ENCODE measurements around the gene SON. TPM values are rescaled to one million over a fixed set of nuclear protein-coding genes. Genes with fewer than 3 reads are reported as not detected.

SON gene
- total RNA-seq, 2 experiments from 2014 or later = 267 to 276 TPM

GRCh38 chr21:33522297-33522952 lies 20.4 kb upstream of the SON start:
- ATAC-seq (no peak), DNase-seq (no peak)
- TF ChIP-seq CTCF (IDR thresholded peaks at IDR 0.05) = no peak
- H3K27me3 Mint-ChIP-seq = no peaks in the 10 kb centered on the region
- intact Hi-C loops (cut with micrococcal nuclease) = no loop called here
- H3K4me3 Mint-ChIP-seq = no peak overlapping the region
- H3K4me1 Mint-ChIP-seq (ENCODE audit: low read depth) = no peaks in the 10 kb centered on the region
- peaks cover 40% of the 10 kb centered on the region for H3K36me3 Mint-ChIP-seq (ENCODE audit: low read depth)
- no peaks in the 10 kb centered on the region for H3K9me3 Mint-ChIP-seq
- no peak overlapping the region for H3K27ac Mint-ChIP-seq
- ChIA-PET CTCF (interaction anchor here (0.9 kb wide), 1 partner anchor 78 kb away, joined by 3 read pairs; no protein-coding TSS in a partner anchor), POLR2A (interaction anchor here (0.6 to 1.0 kb wide), 4 partner anchors 12 to 37 kb away, joined by 3 read pairs; no protein-coding TSS in a partner anchor)

GRCh38 chr21:33522953-33523349 lies 19.9 kb upstream of the SON start:
- H3K4me3 Mint-ChIP-seq = no peak overlapping the region
- no peaks in the 10 kb centered on the region for H3K9me3 Mint-ChIP-seq
- H3K36me3 Mint-ChIP-seq (ENCODE audit: low read depth) = peaks cover 41% of the 10 kb centered on the region
- DNase-seq (no peak), ATAC-seq (no peak)
- no peak overlapping the region for H3K27ac Mint-ChIP-seq
- no peak for TF ChIP-seq CTCF (IDR thresholded peaks at IDR 0.05)
- H3K27me3 Mint-ChIP-seq = no peaks in the 10 kb centered on the region
- POLR2A ChIA-PET = interaction anchor here (0.6 to 1.0 kb wide), 5 partner anchors 8 to 36 kb away, joined by 3 read pairs; no protein-coding TSS in a partner anchor
- intact Hi-C loops (cut with micrococcal nuclease) = no loop called here
- H3K4me1 Mint-ChIP-seq (ENCODE audit: low read depth) = no peaks in the 10 kb centered on the region
- CTCF ChIA-PET = interaction anchor here (0.9 kb wide), 1 partner anchor 77 kb away, joined by 3 read pairs; no protein-coding TSS in a partner anchor

- Mint-ChIP-seq H3K36me3 (ENCODE audit: low read depth) (peaks cover 67% of the 10 kb centered on the region), H3K27ac (no peak overlapping the region), H3K27me3 (no peaks in the 10 kb centered on the region), H3K4me1 (ENCODE audit: low read depth) (peaks cover 2% of the 10 kb centered on the region), H3K9me3 (no peaks in the 10 kb centered on the region), H3K4me3 (no peak overlapping the region)
- intact Hi-C loops (cut with micrococcal nuclease) = no loop called here
- ChIA-PET CTCF (interaction anchor here (0.7 to 1.0 kb wide), 2 partner anchors 13 to 24 kb away, joined by 3 to 4 read pairs; no protein-coding TSS in a partner anchor), POLR2A (interaction anchor here (0.7 to 1.1 kb wide), 2 partner anchors 18 to 25 kb away, joined by 3 to 4 read pairs; no protein-coding TSS in a partner anchor)
- no peak for ATAC-seq
- no peak for TF ChIP-seq CTCF (IDR thresholded peaks at IDR 0.05)
- no peak for DNase-seq
Observed at GRCh38 chr21:33531007-33531406, 11.8 kb upstream of the SON start.

DNA sequence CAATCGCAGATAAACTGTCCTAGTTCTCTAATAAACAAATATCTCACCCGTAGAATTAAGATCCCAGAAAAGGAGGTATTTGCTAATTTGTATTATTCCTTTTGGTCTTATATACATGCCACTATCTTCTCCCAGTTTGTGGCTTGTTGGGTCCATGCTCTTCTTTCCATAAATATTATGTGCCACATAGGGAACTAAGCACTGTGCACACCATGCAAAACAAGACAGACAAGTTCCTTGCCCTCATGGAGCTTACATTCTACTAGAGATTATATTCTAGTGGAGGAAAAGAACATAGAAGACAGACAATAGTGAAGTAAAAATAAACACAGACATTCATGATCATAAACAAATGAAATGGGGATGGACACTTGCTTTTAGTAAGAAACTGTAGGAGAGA lies 5.6 kb upstream of the SON start:
- ATAC-seq = no peak
- DNase-seq = no peak
- ChIA-PET CTCF (interaction anchor here (0.8 to 1.9 kb wide), 3 partner anchors 24 to 69 kb away, joined by 4 to 7 read pairs (median 4); partner anchors contain the start of gene DONSON), POLR2A (interaction anchor here (0.6 to 2.1 kb wide), 7 partner anchors 8 to 75 kb away, joined by 3 to 7 read pairs (median 4); partner anchors contain the start of gene DNAJC28)
- Mint-ChIP-seq H3K4me1 (ENCODE audit: low read depth) (peaks cover 26% of the 10 kb centered on the region), H3K36me3 (ENCODE audit: low read depth) (peaks cover 75% of the 10 kb centered on the region), H3K4me3 (no peak overlapping the region), H3K27ac (peak overlapping the region; percentile 13), H3K9me3 (no peaks in the 10 kb centered on the region), H3K27me3 (no peaks in the 10 kb centered on the region)
- intact Hi-C loops (cut with micrococcal nuclease) = no loop called here
- no peak for TF ChIP-seq CTCF (IDR thresholded peaks at IDR 0.05)

DNA sequence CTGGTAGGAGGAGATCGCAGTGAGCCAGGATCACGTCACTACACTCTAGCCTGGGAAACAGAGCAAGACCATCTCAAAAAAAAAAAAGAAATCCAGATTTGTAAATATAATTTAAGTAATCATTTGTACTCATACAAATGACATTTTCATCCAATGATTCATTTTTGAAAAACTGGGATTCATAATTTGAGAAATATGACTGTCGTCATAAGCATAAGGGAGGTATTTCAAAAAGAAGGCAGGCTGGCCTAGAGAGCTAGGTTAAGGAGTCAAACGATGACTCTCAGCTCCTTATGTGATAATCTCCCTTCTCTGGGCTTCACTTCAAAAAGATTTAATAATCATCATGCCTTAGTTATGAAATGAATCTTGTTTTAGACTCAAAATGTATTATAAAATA lies 3.2 kb upstream of the SON start:
- ChIA-PET POLR2A (interaction anchor here (0.6 to 4.1 kb wide), 3 partner anchors 12 to 39 kb away, joined by 3 to 32 read pairs (median 4); no protein-coding TSS in a partner anchor), CTCF (interaction anchor here (0.7 kb wide), 1 partner anchor 15 kb away, joined by 3 read pairs; no protein-coding TSS in a partner anchor)
- ATAC-seq (no peak), DNase-seq (no peak)
- intact Hi-C loops (cut with micrococcal nuclease) = loop anchor here (5.0 kb wide), 2 partner anchors 47 to 62 kb away; partner anchors contain the start of genes DNAJC28 and TMEM50B
- no peak for TF ChIP-seq CTCF (IDR thresholded peaks at IDR 0.05)
- Mint-ChIP-seq H3K27ac (no peak overlapping the region), H3K27me3 (no peaks in the 10 kb centered on the region), H3K9me3 (no peaks in the 10 kb centered on the region), H3K4me3 (peak overlapping the region; percentile 86), H3K36me3 (ENCODE audit: low read depth) (peaks cover 73% of the 10 kb centered on the region), H3K4me1 (ENCODE audit: low read depth) (peaks cover 24% of the 10 kb centered on the region)
